B cell (primary cell): ENCODE results near the gene SHB. TPM values are rescaled to one million over a fixed set of nuclear protein-coding genes. Genes with fewer than 3 reads are reported as not detected.

Experiments
- ATAC-seq: fragments of 200-7000 bp; cut with Tn5 transposase; one replicate; pipeline ENCODE4 v1.10.0; 2021; ENCODE audit warnings: low read depth, mild to moderate bottlenecking, moderate number of reproducible peaks, moderate library complexity
- CTCF ChIA-PET: fragments of 350-600 bp; sonication (Branson Sonifier 250); formaldehyde crosslinking; loops from one replicate; lab custom pipeline; 2021; ENCODE audit warnings: antibody characterized with exemption, inconsistent platforms; lab: Charles Lee
- POLR2A ChIA-PET: fragments of 350-600 bp; sonication (Branson Sonifier 250); formaldehyde crosslinking; loops from one replicate; lab custom pipeline; 2021; ENCODE audit warnings: antibody characterized with exemption; lab: Charles Lee
- DNase-seq: peaks from one replicate; pipeline ENCODE4 v3.0.0; 2013
- H2AFZ ChIP-seq: 2 replicates; pipeline ENCODE4 v1.6.1; 2012; ENCODE audit warnings: mild to moderate bottlenecking, low read depth, low read length; ENCODE audit not compliant: insufficient read depth, poor library complexity, severe bottlenecking
- H3K27ac ChIP-seq, 2 donors: 1 replicate in 1 of 2; 2 replicates in 1 of 2; pipeline ENCODE4 v1.5.1; 2012 to 2013; ENCODE audit warnings: low read length in 2 of 2, mild to moderate bottlenecking in 2 of 2, moderate library complexity in 1 of 2
- H3K27me3 ChIP-seq, 4 experiments: fragments of 200-600 bp in 1 of 4; sonication (generic) in 1 of 4; replicated peaks in 1 of 4; 1 replicate in 2 of 4; 2 replicates in 2 of 4; pipeline versions ENCODE4 v1.6.1 to v1.7.0; 2013 to 2016; ENCODE audit warnings: low read length in 3 of 4, mild to moderate bottlenecking in 2 of 4, mixed read lengths in 1 of 4, moderate library complexity in 1 of 4; ENCODE audit not compliant: insufficient read depth in 4 of 4, control insufficient read depth in 3 of 4; ENCODE audit errors: control extremely low read depth in 1 of 4
- H3K36me3 ChIP-seq, 2 experiments: replicated peaks in 1 of 2; 1 replicate in 1 of 2; 2 replicates in 1 of 2; pipeline versions ENCODE4 v1.6.1 to v1.7.1; 2013; ENCODE audit warnings: low read length in 1 of 2; ENCODE audit not compliant: insufficient read depth in 2 of 2, control insufficient read depth in 1 of 2; ENCODE audit errors: control extremely low read depth in 1 of 2, extremely low read depth in 1 of 2
- H3K4me1 ChIP-seq, 2 donors: fragments of 200-600 bp in 1 of 2; sonication (generic) in 1 of 2; 1 replicate in 1 of 2; 2 replicates in 1 of 2; pipeline versions ENCODE4 v1.5.1 to v1.6.1; 2013 to 2017; ENCODE audit warnings: low read length in 2 of 2; ENCODE audit not compliant: control insufficient read depth in 2 of 2, insufficient read depth in 2 of 2
- H3K4me2 ChIP-seq: replicated peaks from 2 replicates; pipeline ENCODE3; 2012; ENCODE audit warnings: mild to moderate bottlenecking, low read depth, low read length; ENCODE audit not compliant: poor library complexity, severe bottlenecking
- H3K4me3 ChIP-seq, 5 experiments: fragments of 200-600 bp in 1 of 5; sonication (generic) in 1 of 5; 1 replicate in 3 of 5; 2 replicates in 2 of 5; pipeline versions ENCODE4 v1.5.1 to v1.7.0; 2011 to 2016; ENCODE audit warnings: low read length in 4 of 5, mild to moderate bottlenecking in 4 of 5, low read depth in 2 of 5, control low read depth in 1 of 5, moderate library complexity in 1 of 5; ENCODE audit not compliant: insufficient read depth in 1 of 5; ENCODE audit errors: control extremely low read depth in 1 of 5, extremely low read depth in 1 of 5
- H3K79me2 ChIP-seq: fragments of 200-600 bp; sonication (generic); one replicate; pipeline ENCODE4 v1.6.0; 2016; ENCODE audit warnings: low read length; ENCODE audit not compliant: control insufficient read depth, insufficient read depth
- H3K9ac ChIP-seq: fragments of 200-600 bp; sonication (generic); 2 replicates; pipeline ENCODE4 v1.6.1; 2017; ENCODE audit warnings: mild to moderate bottlenecking, low read length, moderate library complexity
- H3K9me3 ChIP-seq, 3 donors: one replicate each; pipeline versions ENCODE4 v1.6.1 to v1.7.1; 2013; ENCODE audit warnings: low read length in 2 of 3; ENCODE audit not compliant: control insufficient read depth in 2 of 3, insufficient read depth in 1 of 3; ENCODE audit errors: control extremely low read depth in 1 of 3
- H4K20me1 ChIP-seq: 2 replicates; pipeline ENCODE4 v1.6.0; 2012; ENCODE audit warnings: mild to moderate bottlenecking, low read length; ENCODE audit not compliant: insufficient read depth, control insufficient read depth, poor library complexity, severe bottlenecking
- H3K27ac Mint-ChIP-seq: one replicate; pipeline ENCODE4 v1.8.0; 2021; ENCODE audit warnings: mixed read lengths
- H3K27me3 Mint-ChIP-seq: one replicate; pipeline ENCODE4 v1.8.0; 2021; ENCODE audit warnings: mixed read lengths
- H3K4me1 Mint-ChIP-seq: one replicate; pipeline ENCODE4 v1.8.0; 2021; ENCODE audit warnings: mixed read lengths
- H3K4me3 Mint-ChIP-seq: one replicate; pipeline ENCODE4 v1.8.0; 2021; ENCODE audit warnings: mixed read lengths
- H3K9me3 Mint-ChIP-seq: one replicate; pipeline ENCODE4 v1.8.0; 2022; ENCODE audit warnings: mixed read lengths; ENCODE audit not compliant: insufficient read depth
- CTCF ChIP-seq: fragments of 200-600 bp; IDR thresholded peaks from one replicate; pipeline ENCODE4 v1.8.0; 2022; ENCODE audit warnings: antibody characterized with exemption, mild to moderate bottlenecking
- EZH2 ChIP-seq: IDR thresholded peaks from 2 replicates; pipeline ENCODE4 v1.6.1; 2012; ENCODE audit warnings: borderline replicate concordance, low read depth, mild to moderate bottlenecking, moderate library complexity, low read length; ENCODE audit not compliant: insufficient read depth, poor library complexity, severe bottlenecking
- WGBS: methylation state at CpG from one replicate; pipeline ENCODE4 v1.1.5; 2013; ENCODE audit warnings: missing lambda C conversion rate; ENCODE audit not compliant: insufficient coverage; 5-methylcytosine and 5-hydroxymethylcytosine counted together
- intact Hi-C: fragments of 100-400 bp; cut with micrococcal nuclease; formaldehyde crosslinking; loops from one replicate; pipeline ENCODE4 v1.10.0; 2022
- polyA plus RNA-seq: library from polyadenylated mRNA; depleted of rRNA; stranded (reverse); fragments of >200 nt; gene quantifications from 2 replicates; pipeline ENCODE4 v1.2.3, GENCODE V29; 2012
- total RNA-seq, 2 donors: library from RNA; stranded (reverse); fragments of 120-200 nt in 1 of 2; gene quantifications; 1 replicate in 1 of 2; 2 replicates in 1 of 2; pipeline versions ENCODE4 v1.2.3 to v1.2.4, GENCODE V29; 2013 to 2022

Gene SHB
- total and polyA plus RNA-seq, 2 donors (not counting 1 experiment from before 2014, with no cell fraction given): 0.06 to 1.9 TPM

GRCh38 chr9:37922363-37923117 is 146.5 kb downstream of the SHB start:
- H2AFZ ChIP-seq: no peak overlapping the region
- ATAC-seq: no peak

More at GRCh38 chr9:37922363-37923117, 146.5 kb downstream of the SHB start:
- intact Hi-C loops: no loop called here
- TF ChIP-seq EZH2: no peak
- no peak for TF ChIP-seq CTCF
- Histone ChIP-seq H3K27ac (no peak overlapping the region), H3K27me3 (no peaks in the 10 kb centered on the region), H3K9ac (no peak overlapping the region), H3K9me3 (no peaks in the 10 kb centered on the region), H4K20me1 (no peaks in the 10 kb centered on the region), H3K4me3 (no peak overlapping the region), H3K4me2 (no peak overlapping the region), H3K36me3 (no peaks in the 10 kb centered on the region), H3K79me2 (no peaks in the 10 kb centered on the region), H3K4me1 (no peaks in the 10 kb centered on the region)
- no peaks in the 10 kb centered on the region for H3K9me3 Mint-ChIP-seq
- H3K27ac Mint-ChIP-seq: no peak overlapping the region
- CTCF ChIA-PET: no interaction called here
- no peak overlapping the region for H3K4me3 Mint-ChIP-seq
- POLR2A ChIA-PET: no interaction called here
- no peaks in the 10 kb centered on the region for H3K4me1 Mint-ChIP-seq
- H3K27me3 Mint-ChIP-seq: peaks cover 3% of the 10 kb centered on the region
- WGBS: 87% methylated on average over 12 of the region's 13 CpGs
- no peak for DNase-seq
